Umbilical cord (tissue), 2 donors: ENCODE measurements around the gene SRPK2. TPM values are rescaled to one million over a fixed set of nuclear protein-coding genes. Genes with fewer than 3 reads are reported as not detected.
A peak's percentile ranks its signal among the peaks of the same experiment; 100 is the strongest.

ENCODE experiments used
- DNase-seq: peaks from one replicate; pipeline ENCODE4 v3.0.0-alpha.2; 2015; ENCODE audit warnings: low spot score
- total RNA-seq: library from RNA; depleted of rRNA; stranded (reverse); fragments of >200 nt; gene quantifications from one replicate; pipeline ENCODE4 v1.2.3, GENCODE V29; 2014; ENCODE audit warnings: low replicate concordance; ENCODE audit not compliant: insufficient read depth

SRPK2 gene
- total RNA-seq, 1 donor from 2014 or later: 59.7 TPM

DNA sequence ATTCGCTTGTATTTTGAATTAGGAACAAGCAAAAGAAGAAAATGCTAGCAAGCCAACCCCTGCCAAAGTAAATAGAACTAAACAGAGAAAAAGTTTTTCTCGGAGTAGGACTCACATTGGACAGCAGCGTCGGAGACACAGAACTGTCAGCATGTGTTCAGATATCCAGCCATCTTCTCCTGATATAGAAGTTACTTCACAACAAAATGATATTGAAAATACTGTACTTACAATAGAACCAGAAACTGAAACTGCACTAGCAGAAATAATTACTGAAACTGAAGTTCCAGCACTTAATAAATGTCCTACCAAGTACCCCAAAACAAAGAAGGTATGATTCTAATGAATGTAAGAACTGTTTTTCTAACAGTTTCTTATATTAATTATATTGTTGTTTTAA, 286.9 kb downstream of the SRPK2 start:
- DNase-seq: no peak

DNA sequence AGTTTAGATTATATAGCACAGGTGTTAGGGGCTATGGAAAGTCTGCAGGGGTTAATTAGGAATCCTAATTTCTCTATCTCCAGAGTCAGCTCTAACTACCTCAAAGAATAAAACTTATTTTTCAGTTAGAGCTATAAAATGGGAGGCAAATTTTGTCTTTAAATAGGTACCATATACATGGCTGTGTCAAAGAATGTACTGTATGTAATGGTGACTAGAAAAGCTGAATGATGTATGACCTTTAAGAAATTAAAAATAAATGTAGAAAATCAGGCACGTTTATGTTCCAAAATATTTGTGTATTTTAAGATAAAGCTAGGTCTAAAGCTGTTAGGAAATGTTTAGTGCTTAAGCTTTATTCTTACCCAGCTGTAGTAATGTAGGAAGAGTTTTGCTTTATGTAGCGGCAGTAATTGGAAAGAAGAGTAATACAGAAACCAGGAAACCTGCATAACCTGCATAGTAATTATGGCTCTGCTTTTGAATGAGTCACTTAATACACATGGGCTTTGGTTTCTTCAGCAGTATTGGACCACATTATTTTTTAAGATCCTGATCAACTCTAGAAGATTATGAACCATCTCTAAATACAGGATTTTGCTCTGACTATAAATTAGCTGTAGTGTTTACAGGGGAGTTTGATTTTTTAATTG, 289.7 kb downstream of the SRPK2 start:
- no peak for DNase-seq

GRCh38 chr7:105097619-105098018, 291.1 kb downstream of the SRPK2 start:
- peak; percentile 60 for DNase-seq

GRCh38 chr7:105096306-105096705, 292.4 kb downstream of the SRPK2 start:
- peak; percentile 18 for DNase-seq

DNA sequence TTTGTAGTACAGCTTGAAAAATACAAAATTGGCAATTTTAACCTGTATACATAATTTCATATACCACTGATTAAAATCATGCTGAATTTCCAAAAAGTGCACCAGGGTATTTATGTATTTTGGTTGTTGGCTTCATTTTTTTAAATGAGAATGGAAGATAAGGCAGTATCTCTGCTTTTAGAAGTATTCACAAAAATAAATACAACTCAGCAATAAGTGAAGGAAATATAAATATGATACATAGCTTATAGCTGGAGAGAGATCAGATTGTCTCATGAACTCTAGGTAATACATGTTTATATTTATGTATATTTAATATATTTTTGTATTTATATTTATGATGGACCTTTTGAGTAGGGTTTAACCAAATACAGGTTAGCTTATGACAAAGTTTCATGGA, 293.8 kb downstream of the SRPK2 start:
- DNase-seq: no peak

GRCh38 chr7:105088456-105088855, 300.3 kb downstream of the SRPK2 start:
- no peak for DNase-seq

DNA sequence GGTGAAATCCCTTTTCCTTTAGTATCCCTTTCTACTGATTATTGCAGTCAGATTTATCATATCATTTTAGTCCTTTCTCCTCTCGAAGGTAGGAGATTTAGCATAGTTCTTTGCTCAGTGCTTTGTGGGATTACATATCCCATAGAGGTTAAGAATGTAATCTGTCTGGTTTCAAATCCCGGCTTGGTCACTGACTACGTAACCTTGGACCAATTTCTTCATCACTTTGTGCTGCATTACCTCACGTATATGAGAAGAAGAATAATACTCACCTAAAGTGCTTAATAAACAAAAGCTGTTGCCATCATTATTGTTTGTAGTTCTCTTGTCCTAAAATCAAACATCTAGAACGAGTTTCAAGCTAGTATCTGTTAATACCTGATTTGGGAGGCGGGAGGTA, 300.7 kb downstream of the SRPK2 start:
- no peak for DNase-seq

DNA sequence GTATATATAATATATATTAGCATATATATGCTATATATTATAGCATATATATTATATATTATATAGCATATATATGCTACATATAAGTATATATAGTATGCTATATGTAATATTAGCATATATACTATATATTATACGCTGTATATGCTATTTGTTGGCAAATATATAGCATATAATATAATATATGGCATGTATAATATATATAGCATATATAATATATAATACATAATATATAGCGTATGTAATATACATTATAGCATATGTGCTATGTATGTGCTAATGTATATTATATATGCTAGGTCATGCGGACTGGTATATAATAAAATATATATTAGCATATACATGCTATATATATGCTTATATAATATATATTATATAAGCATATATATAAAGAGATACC, 301.9 kb downstream of the SRPK2 start:
- no peak for DNase-seq

DNA sequence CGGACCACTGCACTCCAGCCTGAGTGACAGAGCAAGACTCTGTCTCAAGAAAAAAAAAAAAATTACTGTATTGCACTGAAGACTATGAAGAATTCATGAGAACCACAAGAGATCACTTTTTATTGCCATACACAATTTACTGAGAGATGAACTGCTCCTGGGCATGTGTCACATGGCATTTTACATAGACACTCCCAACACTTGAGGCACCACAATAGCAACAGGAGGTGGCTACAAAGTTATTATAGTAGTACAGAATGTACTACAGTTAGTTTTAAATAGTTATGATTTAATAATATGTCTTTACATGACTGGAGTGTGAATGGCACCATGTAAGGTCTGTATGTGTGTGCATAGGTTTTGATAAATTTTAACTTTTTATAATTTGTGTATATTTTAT, 304.1 kb downstream of the SRPK2 start:
- no peak for DNase-seq

DNA sequence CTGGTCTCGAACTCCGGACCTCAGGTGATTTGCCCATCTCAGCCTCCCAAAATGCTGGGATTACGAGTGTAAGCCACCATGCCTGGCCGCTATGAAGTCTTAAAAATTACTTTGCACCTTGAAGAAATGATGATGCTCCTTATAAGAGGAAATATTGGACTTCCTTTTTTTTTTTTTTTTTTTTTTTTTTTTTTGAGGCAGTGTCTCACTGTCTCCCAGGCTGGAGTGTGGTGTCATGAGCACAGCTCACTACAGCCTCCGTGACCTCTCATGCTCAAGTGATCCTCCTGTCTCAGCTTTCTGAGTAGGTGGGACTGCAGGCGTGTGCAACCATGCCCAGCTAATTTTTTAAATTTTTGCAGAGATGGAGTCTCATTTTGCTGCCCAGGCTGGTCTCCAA, 309.4 kb downstream of the SRPK2 start:
- DNase-seq: no peak

- DNase-seq: no peak
Observed at GRCh38 chr7:105073143-105073542, 315.6 kb downstream of the SRPK2 start.

- no peak for DNase-seq
Observed at GRCh38 chr7:105068886-105069285, 319.8 kb downstream of the SRPK2 start.

- DNase-seq: no peak
Observed at GRCh38 chr7:105067691-105068090, 321.0 kb downstream of the SRPK2 start.

Other genes starting within 250 kb of the SRPK2 start
- gene PUS7, start 133.3 kb upstream of the SRPK2 start, total RNA-seq: 19.5 TPM
- gene RINT1, start 143.3 kb upstream of the SRPK2 start, total RNA-seq: 12.8 TPM
- 0.48 TPM for gene EFCAB10, start 192.6 kb upstream of the SRPK2 start, total RNA-seq